GM18858 (cell line): ENCODE data around the gene CLCNKA.

Source experiments
- ATAC-seq: cut with Tn5 transposase; IDR thresholded peaks from one replicate; pipeline ENCODE4 v1.9.1; 2021; ENCODE audit not compliant: unreplicated experiment

CLCNKA gene

GRCh38 chr1:16076031-16076864 is 54.4 kb downstream of the CLCNKA start:
- ATAC-seq, result no peak

GRCh38 chr1:16076865-16077238 is 55.0 kb downstream of the CLCNKA start:
- ATAC-seq, result no peak

GRCh38 chr1:16077406-16078245 is 55.8 kb downstream of the CLCNKA start:
- ATAC-seq, result no peak

- peak; percentile 46 for ATAC-seq
These were observed 57.3 kb downstream of the CLCNKA start for GRCh38 chr1:16078925-16079656.

- no peak for ATAC-seq
These were observed 58.8 kb downstream of the CLCNKA start for GRCh38 chr1:16080422-16081150.

GRCh38 chr1:16081636-16082035 is 59.8 kb downstream of the CLCNKA start:
- no peak for ATAC-seq

- ATAC-seq, result no peak
These were observed 60.6 kb downstream of the CLCNKA start for GRCh38 chr1:16082283-16083038.

- no peak for ATAC-seq
These were observed 61.6 kb downstream of the CLCNKA start for GRCh38 chr1:16083486-16083885.
